HL-60/S4 treated with phorbol 12-myristate 13-acetate at 8.2 ng/mL for 4 days and 3 days (cell line): ENCODE measurements around the gene PDCD6IP.
"Not testable (repeated sequence)": the region's sequence is repeated elsewhere in the genome, so short reads cannot be mapped to it uniquely, and the experiment has no call there.

Source experiments
- in situ Hi-C: fragments of 300-500 bp; cut with MboI; formaldehyde crosslinking; loops from 2 replicates; pipeline ENCODE4 v1.15.0; 2022; ENCODE audit warnings: low sequenced_read_pairs

PDCD6IP gene

GRCh38 chr3:33839283-33839682 lies 40.9 kb downstream of the PDCD6IP start:
- in situ Hi-C loops: no loop called here

- in situ Hi-C loops: no loop called here
Observed at GRCh38 chr3:33840179-33840578, 41.7 kb downstream of the PDCD6IP start.

- in situ Hi-C loops: no loop called here
Observed at GRCh38 chr3:33848624-33849347, 50.4 kb downstream of the PDCD6IP start.

GRCh38 chr3:33850599-33850998 lies 52.2 kb downstream of the PDCD6IP start:
- in situ Hi-C loops: not testable (repeated sequence)

- in situ Hi-C loops: not testable (repeated sequence)
Observed at GRCh38 chr3:33855407-33855806, 57.0 kb downstream of the PDCD6IP start.

- in situ Hi-C loops: no loop called here
Observed at GRCh38 chr3:33855884-33856546, 57.6 kb downstream of the PDCD6IP start.

- in situ Hi-C loops: not testable (repeated sequence)
Observed at GRCh38 chr3:33857701-33858100, 59.3 kb downstream of the PDCD6IP start.

DNA sequence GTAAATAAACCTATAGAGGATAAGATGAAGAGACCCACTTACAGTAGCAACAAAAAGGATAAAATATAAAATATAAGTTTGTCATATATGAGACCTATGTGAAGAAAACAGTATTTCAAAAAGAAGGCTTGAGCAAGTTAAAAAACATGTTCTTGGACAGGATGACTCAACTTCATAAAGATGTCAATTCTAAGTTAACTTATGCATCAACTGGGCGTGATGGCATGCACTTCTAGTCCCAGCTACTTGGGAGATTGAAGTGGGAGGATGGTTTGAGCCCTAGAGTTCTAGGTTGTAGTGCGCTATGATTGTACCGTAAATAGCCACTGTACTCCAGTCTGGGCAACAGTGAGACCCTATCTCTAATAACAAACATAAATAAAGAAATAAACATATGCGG lies 59.7 kb downstream of the PDCD6IP start:
- in situ Hi-C loops: no loop called here

- in situ Hi-C loops: no loop called here
Observed at GRCh38 chr3:33860373-33861050, 62.1 kb downstream of the PDCD6IP start.

- in situ Hi-C loops: no loop called here
Observed at GRCh38 chr3:33865133-33865532, 66.7 kb downstream of the PDCD6IP start.

- in situ Hi-C loops: no loop called here
Observed at GRCh38 chr3:33868309-33868708, 69.9 kb downstream of the PDCD6IP start.

DNA sequence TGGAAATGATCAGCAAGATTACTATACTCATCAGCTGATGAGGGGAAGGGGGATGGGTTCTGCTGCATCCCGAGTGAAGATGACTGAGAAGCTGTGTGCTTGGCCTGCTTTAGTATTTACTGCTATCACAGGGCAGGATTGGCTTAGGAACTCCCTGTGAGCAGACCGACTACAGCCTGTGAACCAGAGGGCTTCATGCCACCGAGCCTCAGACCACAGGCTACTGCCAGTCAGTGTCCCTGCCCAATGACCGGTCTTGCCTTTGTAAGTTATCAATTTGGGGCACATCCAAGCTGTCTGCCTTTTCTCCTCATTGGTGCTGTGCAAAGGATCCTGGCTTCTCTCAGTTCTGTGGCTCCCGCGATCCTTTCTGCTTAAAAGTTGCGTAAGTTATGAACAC lies 71.5 kb downstream of the PDCD6IP start:
- in situ Hi-C loops: no loop called here

GRCh38 chr3:33874815-33875214 lies 76.4 kb downstream of the PDCD6IP start:
- in situ Hi-C loops: no loop called here

GRCh38 chr3:33875680-33876079 lies 77.2 kb downstream of the PDCD6IP start:
- in situ Hi-C loops: no loop called here

GRCh38 chr3:33877187-33877586 lies 78.8 kb downstream of the PDCD6IP start:
- in situ Hi-C loops: no loop called here

GRCh38 chr3:33879540-33879939 lies 81.1 kb downstream of the PDCD6IP start:
- in situ Hi-C loops: no loop called here

DNA sequence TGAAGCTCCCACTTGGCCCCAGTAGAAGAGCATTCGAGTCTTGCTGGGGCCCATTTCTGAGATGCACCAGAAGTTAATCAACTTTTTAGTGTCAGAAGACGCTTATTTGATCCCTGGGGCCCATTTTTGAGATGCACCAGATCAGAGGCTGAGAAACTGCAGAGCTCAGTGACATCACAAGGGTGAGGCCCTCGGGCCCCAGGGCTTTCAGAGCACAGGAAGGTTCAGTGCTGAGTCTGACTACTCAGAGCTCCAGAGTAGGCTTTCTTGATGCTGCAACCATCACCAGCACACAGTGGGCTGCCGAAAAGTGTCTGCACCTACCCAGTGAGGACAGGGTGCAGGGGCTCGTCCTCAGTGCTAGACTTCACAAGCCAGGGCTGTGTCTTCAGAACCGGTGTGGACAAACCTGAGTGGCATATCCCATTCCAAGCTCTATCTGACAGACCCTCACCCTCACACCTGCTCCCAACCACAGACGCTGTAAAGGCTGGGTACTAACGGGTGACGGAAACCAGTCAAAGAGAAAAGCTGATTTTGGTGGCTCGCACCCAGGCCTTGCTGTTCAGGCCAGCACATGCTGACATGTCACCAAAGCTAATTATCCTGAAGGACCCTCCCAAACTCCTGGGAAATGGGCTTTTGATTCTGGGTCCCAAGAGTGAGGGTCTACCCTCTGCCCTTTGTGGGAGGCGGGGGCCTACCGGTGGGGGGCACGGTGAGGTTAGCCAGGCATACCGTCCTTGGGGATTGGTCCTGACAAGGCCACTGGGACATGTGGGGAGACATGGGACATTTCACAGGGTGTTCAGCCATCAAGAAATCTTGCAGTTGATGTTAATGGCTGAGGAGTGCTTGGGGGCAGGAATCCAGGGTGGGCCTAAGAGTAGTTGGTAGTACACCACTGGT lies 83.0 kb downstream of the PDCD6IP start:
- in situ Hi-C loops: no loop called here

DNA sequence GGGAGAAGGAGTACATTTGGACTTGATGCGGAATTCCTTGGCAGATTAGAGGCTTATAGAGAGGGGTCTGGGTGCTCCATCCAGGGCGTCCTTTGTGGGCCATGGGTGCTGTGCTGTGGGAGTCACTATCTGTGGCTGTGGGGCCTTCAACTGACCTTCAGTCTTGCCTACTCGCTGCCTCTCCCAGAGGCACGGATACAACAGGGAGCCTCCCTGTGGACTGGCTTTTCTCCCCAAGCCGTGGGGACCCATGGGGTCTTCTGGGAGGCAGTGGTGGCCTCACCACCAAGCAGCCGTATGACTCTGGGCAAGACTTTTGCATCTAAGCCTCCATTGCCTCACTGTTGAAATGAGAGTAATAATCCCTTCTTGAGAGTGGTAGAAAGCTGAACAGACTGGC lies 83.9 kb downstream of the PDCD6IP start:
- in situ Hi-C loops: no loop called here

DNA sequence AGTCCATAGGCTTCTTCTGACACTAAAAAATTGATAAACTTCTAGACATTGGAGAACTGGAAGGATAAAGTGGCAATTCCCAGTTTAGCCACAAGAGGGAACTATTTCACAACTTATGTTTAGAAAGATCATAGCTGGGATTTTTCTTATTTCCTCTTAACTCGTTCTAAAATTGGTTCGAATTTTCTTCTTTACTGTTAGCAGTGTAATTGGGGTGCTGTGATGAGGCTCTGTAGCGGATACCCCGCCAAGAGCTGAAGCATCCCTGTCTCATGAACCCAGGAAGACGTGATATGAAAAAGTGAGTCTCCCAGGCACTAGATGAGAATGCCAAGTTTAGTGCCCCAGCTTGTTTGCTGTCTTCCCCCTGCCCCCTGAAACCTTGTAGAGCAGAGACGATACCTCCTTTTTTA lies 85.1 kb downstream of the PDCD6IP start:
- in situ Hi-C loops: no loop called here

DNA sequence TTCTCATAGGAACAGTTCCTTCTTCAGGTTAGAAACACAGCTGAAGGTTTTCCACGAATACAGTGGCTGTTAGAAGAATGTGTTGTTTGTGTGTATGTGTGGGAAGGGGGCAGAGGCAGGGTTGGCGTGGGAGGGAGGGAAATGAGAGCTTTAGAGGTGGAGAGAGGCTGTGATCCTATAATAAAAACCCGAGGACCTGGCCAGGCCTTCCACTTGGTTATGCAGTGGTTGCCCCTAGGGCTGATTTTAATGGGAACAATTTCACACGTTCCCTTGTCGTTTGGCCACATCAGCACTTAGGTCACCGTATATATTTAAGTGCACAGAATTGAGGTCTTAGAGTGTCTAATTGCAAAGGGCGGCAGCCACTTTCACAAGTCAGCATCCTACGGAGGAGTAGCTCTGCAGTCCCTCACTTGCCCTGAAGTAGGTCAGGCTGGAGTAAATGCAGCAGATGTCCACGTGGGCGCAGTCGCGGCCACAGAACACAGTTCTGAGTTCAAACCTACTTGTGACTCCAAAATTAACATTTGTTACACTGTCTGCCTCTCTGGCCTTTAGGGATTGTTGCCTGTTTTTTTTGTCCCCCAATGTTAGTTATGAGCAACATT lies 85.6 kb downstream of the PDCD6IP start:
- in situ Hi-C loops: no loop called here

GRCh38 chr3:33884701-33885100 lies 86.3 kb downstream of the PDCD6IP start:
- in situ Hi-C loops: no loop called here
